HG03354 (cell line): ENCODE measurements around the gene APBA2.

Experiments
- ATAC-seq: cut with Tn5 transposase; IDR thresholded peaks from one replicate; pipeline ENCODE4 v1.9.1; 2021; ENCODE audit warnings: mild to moderate bottlenecking; ENCODE audit not compliant: unreplicated experiment, poor library complexity, severe bottlenecking

Gene APBA2

DNA sequence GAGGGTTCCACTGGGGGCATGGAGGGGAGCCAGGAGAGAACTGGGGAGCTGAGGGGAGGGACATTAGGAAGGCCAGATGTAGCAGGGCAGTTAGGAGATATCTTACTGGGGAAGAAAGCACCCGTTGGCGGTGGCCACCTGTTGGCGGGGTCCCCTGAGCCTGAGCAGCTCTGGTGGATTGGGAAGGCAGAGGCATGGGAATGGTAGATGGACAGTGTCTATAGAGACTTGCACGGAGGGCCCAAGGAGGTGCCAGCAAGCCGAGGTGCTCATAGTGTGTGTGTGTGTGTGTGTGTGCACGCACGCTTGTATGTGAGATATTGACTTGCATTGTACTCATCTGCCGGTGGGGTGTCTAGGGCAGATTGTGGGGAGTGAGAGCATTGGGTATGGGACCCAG, 179.0 kb downstream of the APBA2 start:
- no peak for ATAC-seq

DNA sequence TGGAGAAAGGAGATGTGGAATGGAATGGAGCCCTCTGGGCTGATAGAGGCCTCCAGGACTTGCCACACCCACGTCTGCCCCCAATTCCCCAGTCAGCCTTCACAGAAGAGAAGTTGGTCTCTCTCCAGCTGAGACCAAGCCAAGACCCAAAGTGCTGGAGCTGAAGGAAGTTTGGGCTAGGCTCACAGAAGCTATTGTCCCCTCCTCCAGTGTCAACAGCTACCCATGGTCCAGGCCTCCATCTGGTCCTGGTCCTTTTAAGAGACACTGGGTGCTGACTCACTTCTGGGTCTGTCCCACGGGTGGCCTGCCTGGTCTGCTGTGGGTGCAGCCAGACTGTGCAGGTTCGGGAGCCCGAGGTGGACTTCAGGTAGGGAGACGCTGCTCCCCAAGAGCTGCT, 179.8 kb downstream of the APBA2 start:
- no peak for ATAC-seq

- ATAC-seq = no peak
Observed at GRCh38 chr15:29066310-29066709, 180.5 kb downstream of the APBA2 start.

- ATAC-seq = no peak
Observed at GRCh38 chr15:29066838-29067237, 181.1 kb downstream of the APBA2 start.

GRCh38 chr15:29067949-29068348, 182.2 kb downstream of the APBA2 start:
- no peak for ATAC-seq

GRCh38 chr15:29070471-29071231, 184.9 kb downstream of the APBA2 start:
- no peak for ATAC-seq

- no peak for ATAC-seq
Observed at GRCh38 chr15:29071232-29071881, 185.6 kb downstream of the APBA2 start.

GRCh38 chr15:29071882-29072273, 186.1 kb downstream of the APBA2 start:
- ATAC-seq = no peak

- ATAC-seq = no peak
Observed at GRCh38 chr15:29072444-29072843, 186.7 kb downstream of the APBA2 start.

GRCh38 chr15:29074045-29074444, 188.3 kb downstream of the APBA2 start:
- ATAC-seq = no peak

DNA sequence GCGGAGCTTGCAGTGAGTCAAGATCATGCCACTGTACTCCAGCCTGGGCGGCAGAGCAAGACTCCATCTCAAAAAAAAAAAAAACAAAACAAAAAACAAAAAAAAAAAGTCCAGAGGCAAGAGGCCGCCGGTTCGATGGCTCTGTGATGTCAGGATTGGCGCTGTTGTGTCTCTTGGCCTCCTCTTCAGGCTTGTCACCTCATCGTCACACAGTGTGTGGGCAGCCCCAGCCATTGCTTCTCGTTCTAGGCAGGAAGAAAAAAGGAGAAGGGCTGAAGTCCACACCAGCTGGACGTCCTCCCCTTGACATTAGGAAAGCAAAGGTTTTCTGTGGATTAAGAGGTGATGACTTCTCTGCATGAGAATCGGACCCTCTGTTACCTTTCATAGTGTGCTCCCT, 192.8 kb downstream of the APBA2 start:
- no peak for ATAC-seq

DNA sequence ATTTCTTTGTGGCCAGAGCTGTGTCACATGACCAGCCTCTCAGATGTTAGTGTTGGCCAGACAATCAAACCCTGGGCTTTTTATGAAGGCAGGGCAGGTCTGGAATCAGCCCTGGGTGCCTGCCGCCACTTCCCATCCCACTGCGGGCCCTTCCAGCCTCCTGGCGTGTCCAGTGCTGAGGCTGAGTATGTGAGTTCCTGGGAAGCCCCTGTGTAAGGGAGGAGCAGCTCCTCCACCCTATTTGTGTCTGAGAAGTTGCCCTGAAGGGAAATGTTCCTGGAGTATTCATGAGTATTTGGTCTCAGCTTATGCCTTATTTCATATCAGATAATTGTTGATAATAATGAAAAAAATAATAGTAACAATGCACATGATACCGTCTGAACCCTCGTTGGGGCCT, 193.7 kb downstream of the APBA2 start:
- no peak for ATAC-seq

DNA sequence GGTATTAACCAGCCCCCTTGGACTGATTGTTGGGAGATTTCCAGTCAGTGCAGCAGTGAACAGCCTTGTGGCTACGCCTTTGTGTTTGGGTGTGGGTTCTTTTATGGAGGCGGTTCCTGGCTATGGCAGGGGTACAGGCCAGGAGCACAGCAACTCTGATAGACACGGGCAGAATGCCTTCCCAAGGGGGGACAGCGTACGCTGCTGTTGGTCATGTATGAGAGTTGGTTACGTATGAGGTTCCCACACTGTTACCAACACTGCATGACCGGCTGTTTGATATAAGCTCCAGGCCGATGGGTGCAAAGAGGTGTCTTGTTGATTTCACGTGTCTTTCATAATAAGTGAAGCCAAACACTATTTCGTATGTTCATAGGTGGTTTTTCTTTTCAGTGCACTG, 196.0 kb downstream of the APBA2 start:
- ATAC-seq = no peak

- ATAC-seq = no peak
Observed at GRCh38 chr15:29083161-29083560, 197.4 kb downstream of the APBA2 start.

DNA sequence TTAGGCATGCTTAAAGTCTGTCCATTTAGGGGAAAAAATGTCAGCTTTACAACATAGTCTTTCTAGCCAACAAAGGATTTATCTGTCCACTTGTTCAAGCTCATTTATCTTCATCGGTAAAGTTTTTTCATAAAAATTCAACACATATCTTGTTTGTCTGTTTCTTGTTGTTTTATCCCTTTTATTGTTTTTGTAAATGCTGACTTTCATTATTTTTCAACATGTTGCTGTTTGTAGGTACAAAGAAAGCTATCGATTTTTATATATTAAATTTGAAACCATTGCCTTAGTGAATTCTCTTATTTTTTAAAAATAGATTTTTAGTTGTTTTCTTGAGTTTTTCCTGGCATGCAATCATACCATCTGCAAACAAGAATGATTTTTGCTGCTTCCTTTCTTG, 198.1 kb downstream of the APBA2 start:
- ATAC-seq = no peak

- no peak for ATAC-seq
Observed at GRCh38 chr15:29086001-29086400, 200.2 kb downstream of the APBA2 start.

DNA sequence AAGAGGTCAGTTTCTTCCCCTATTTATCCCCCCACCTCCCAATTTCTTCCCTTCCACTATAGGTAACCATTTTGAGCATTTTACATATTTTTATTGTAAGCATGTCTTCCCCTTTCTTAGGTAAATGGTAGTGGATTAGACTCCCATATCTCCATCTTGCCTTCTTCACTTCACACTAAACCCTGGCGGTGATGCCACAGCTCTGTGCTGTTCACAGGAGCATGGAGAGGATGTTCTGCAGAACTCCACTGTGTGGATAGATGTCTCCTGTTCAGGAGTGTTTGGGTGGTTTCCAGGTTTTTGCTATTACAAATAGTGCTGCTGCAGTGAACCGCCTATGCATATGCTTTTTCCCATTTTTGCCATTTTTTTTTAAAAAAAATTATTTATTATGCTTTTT, 201.1 kb downstream of the APBA2 start:
- ATAC-seq = no peak

GRCh38 chr15:29087521-29088285, 201.9 kb downstream of the APBA2 start:
- ATAC-seq = no peak

DNA sequence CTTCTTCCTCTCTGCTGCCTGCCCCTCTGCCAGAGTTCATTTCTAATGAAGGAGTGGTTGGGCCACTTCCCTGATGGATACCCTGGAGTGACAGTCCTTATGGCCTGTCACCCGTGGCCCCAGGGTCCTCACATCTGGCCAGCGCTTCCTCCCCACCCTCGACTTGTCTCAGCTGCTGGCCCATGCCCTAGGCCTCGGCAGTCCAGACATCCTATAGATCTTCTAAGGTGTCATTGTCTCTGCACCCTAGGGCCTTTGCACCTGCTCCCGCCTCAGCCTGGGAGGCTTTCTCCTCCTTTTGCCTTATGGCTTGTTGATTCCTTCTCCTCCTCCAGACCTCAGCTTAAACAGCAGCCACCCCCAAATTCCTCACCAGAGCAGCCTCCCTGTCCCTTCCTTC, 202.9 kb downstream of the APBA2 start:
- ATAC-seq = no peak

DNA sequence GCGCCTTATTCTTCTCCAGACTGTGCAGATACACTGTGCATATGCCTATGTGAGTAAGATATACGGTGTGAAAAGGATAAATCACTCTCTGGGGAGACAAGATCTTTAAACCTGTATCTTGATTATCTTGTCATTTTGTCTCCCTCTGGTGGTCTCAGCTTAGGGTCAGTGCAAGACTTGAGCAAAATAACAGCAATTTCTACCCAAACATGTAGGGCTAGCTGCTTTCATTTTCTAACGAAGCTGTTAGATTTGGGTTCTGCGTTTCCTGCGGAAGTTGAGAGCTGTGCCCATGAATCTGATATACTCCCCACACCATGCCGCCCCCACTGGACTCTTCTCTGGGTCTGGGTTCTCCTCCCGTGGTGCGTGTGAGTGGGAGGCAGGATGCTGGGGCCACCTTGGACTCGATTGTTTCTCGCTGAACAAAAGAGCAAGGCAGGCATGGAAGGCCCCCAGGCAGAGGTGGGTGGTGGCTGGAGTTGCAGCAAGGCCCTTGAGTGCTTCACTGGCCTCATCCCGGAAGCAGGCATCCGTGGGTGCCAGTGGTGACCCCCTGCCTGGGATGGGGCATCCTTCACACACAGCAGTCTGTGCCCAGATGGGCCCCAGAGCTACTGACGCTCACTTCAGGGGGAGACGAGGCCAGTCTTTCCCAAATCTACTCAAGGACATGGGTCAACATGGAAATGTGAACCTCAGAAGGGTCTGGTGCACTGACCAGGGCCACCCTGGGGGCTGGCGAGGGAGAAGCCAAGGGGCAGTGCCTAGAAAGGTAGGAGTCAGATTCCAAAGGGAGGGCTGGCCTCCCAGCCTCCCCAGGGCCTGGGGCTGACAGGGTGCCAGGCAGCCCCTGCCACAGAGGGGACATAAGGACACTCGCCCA, 204.2 kb downstream of the APBA2 start:
- ATAC-seq = no peak
